ENCODE data around the gene LRCH1.

GRCh38 chr13:46586751-46587514 lies 34.0 kb downstream of the LRCH1 start:
- TF ChIP-seq, protein P1, sequence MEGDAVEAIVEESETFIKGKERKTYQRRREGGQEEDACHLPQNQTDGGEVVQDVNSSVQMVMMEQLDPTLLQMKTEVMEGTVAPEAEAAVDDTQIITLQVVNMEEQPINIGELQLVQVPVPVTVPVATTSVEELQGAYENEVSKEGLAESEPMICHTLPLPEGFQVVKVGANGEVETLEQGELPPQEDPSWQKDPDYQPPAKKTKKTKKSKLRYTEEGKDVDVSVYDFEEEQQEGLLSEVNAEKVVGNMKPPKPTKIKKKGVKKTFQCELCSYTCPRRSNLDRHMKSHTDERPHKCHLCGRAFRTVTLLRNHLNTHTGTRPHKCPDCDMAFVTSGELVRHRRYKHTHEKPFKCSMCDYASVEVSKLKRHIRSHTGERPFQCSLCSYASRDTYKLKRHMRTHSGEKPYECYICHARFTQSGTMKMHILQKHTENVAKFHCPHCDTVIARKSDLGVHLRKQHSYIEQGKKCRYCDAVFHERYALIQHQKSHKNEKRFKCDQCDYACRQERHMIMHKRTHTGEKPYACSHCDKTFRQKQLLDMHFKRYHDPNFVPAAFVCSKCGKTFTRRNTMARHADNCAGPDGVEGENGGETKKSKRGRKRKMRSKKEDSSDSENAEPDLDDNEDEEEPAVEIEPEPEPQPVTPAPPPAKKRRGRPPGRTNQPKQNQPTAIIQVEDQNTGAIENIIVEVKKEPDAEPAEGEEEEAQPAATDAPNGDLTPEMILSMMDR (IDR thresholded peaks at IDR 0.05) = no peak
- no peak for TF ChIP-seq POLR2A (IDR thresholded peaks at IDR 0.05)
